ENCODE measurements around the gene ZNF23. TPM values are rescaled to one million over a fixed set of nuclear protein-coding genes. Genes with fewer than 3 reads are reported as not detected.

Gene ZNF23
- 5.0 to 7.8 TPM (median 5.1 TPM) in 5 replicates for total RNA-seq (2022; extraction: Qiagen RNA extraction)

GRCh38 chr16:71461686-71462648 lies at the start of gene ZNF23:
Gene ZNF23, minus strand, starts transcription at chr16:71462247. Its CDS starts 5,451 bp downstream, at chr16:71456796.

DNA sequence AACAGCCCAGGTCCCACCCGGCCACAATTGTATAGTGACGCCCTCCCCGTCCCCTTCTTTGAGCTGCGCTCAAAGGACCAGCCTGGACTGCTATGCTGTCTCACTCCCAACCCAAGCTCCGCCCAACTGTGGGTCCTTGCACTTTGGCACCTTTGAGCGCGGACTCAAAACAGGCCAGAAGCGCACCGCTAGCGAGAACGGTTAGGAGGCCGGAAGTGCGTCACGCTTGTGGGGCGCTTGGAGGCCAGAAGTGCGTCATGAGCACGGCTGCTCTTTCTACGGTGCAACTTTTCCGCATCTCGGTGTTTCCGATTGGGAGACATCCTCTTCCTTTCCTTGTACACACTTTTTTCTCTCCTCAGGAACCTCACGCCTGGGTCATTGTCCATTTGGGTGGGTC lies 27.1 kb upstream of the ZNF23 start, which contains the start of gene ZNF19:
ZNF19 (minus strand) TSS at position 203 of the 400 bp plus-strand sequence. CDS start 7,210 bp downstream, outside the sequence.

GRCh38 chr16:71442051-71442440 lies 20.0 kb downstream of the ZNF23 start, which contains the start of gene TLE7:
Gene TLE7, minus strand, starts transcription at chr16:71442054. Its CDS starts 8,730 bp downstream, at chr16:71433324.

Other genes starting within 250 kb of the ZNF23 start
- 0.25 to 0.48 TPM (median 0.45 TPM) in 5 replicates for gene HYDIN, start 231.5 kb downstream of the ZNF23 start, total RNA-seq (2022; extraction: Qiagen RNA extraction)
- 10.7 to 14.9 TPM (median 12.9 TPM) in 5 replicates for gene CMTR2, start 172.8 kb downstream of the ZNF23 start, total RNA-seq (2022; extraction: Qiagen RNA extraction)
- gene CALB2, start 103.5 kb downstream of the ZNF23 start, total RNA-seq (2022; extraction: Qiagen RNA extraction) = 4.6 to 6.3 TPM (median 5.1 TPM) in 5 replicates
- gene TLE7, start 20.2 kb downstream of the ZNF23 start, total RNA-seq (2022; extraction: Qiagen RNA extraction) = not detected in 5 replicates
- gene ZNF19, start 27.1 kb upstream of the ZNF23 start, total RNA-seq (2022; extraction: Qiagen RNA extraction) = 1.2 to 2.1 TPM (median 1.9 TPM) in 5 replicates
- gene CHST4, start 64.2 kb upstream of the ZNF23 start, total RNA-seq (2022; extraction: Qiagen RNA extraction) = 0.06 to 0.13 TPM (median 0.13 TPM) in 3 of 5 replicates, not detected in the others
- 0.03 to 0.15 TPM (median 0.05 TPM) in 4 of 5 replicates, not detected in the other for gene TAT, start 114.8 kb upstream of the ZNF23 start, total RNA-seq (2022; extraction: Qiagen RNA extraction)
- gene MARVELD3, start 163.9 kb upstream of the ZNF23 start, total RNA-seq (2022; extraction: Qiagen RNA extraction) = 0.27 to 0.45 TPM (median 0.32 TPM) in 5 replicates

All from A549 treated with AZD2906 at 1 μM for 4 hours (cell line).